ENCODE measurements around the gene AZIN2. TPM values are rescaled to one million over a fixed set of nuclear protein-coding genes. Genes with fewer than 3 reads are reported as not detected.

Gene AZIN2
- total and polyA plus RNA-seq, 9 of the 15 experiments (the other 6 are each of a cell fraction or from before 2014, with no cell fraction given), result 0.06 to 0.91 (median 0.42) TPM; not detected in 2

DNA sequence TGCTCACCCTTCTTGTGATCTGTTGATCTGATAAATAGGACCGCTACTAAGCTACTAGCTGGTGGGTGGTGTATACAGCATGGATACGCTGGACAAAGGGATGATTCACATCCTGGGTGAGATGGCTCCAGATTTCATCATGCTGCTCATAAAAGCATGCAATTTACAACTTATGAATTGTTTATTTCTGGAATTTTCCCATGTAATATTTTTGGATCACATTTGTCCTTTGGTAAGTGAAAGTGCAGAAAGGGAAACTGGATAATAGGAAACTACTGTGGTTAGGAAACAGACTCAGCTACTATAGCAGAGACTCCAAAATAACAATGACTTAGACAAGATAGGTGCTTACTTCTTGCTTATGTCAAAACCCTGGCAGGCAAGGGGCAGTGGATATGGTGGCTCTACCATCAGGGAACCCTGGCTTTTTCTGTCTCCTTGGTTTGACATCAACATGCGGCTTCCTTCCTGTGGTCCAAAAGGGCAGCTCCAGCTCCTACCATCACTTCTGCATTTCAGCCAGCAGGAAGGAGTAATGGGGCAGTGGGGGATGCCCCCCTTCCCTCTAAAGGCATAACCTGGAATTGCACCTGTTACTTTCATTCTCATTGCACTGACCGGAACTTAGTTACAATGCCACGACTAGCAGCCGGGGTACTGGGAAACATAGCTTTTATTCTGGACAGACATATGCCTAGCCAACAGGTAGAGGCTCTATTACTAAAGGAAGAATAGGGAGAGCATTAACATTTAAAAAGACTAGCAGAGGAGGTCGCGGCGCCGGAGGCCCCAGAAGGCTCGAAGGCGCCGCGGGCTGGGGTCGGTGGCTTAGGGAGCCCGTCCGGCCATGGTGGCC lies 30.5 kb upstream of the AZIN2 start (continued):
- no peak for TF ChIP-seq BRF1 (IDR thresholded peaks at IDR 0.05; ENCODE audit: borderline replicate concordance, extremely low read depth, insufficient read length)
- TF ChIP-seq FOSL1 (tag; conservative IDR thresholded peaks at IDR 0.05), result peak; percentile 94
- no peak for TF ChIP-seq MCM5 (IDR thresholded peaks at IDR 0.05; ENCODE audit: low read depth)
- TF ChIP-seq PURB (CRISPR knock-in tag; IDR thresholded peaks at IDR 0.05; ENCODE audit: low read depth), result no peak
- no peak for TF ChIP-seq ZNF592 (IDR thresholded peaks at IDR 0.05)
- no peak for TF ChIP-seq MLLT1 (IDR thresholded peaks at IDR 0.05)
- peak; percentile 97 for TF ChIP-seq SOX6 (IDR thresholded peaks at IDR 0.05)
- no peak for TF ChIP-seq KAT7 (CRISPR knock-in tag; IDR thresholded peaks at IDR 0.05; ENCODE audit: borderline replicate concordance)
- TF ChIP-seq RBFOX2 (IDR thresholded peaks at IDR 0.05; ENCODE audit: low read depth, low read length), result 0 out of 2 replicates have a peak, but pooled peaks have one; percentile 20
- TF ChIP-seq SPI1 (IDR thresholded peaks at IDR 0.05; ENCODE audit: borderline replicate concordance, low read depth, low read length), result peak; percentile 78
- TF ChIP-seq ZNF586 (CRISPR knock-in tag; conservative IDR thresholded peaks at IDR 0.05), result no peak
- TF ChIP-seq BRD9 (IDR thresholded peaks at IDR 0.05; ENCODE audit: low read depth, partially characterized antibody), result no peak
- TF ChIP-seq ZBTB49 (CRISPR knock-in tag; IDR thresholded peaks at IDR 0.05; ENCODE audit: borderline replicate concordance), result no peak
- TF ChIP-seq CTCF (IDR thresholded peaks at IDR 0.05 in 2 of 3, conservative IDR thresholded peaks at IDR 0.05 in 1 of 3; ENCODE audit: insufficient read depth in 2 of 3, low read depth in 1 of 3, low read length in 3 of 3), result peak; percentile 30 to 72 (median 35); a peak in 4 of 6 replicates
- no peak for TF ChIP-seq ZNF124 (CRISPR knock-in tag; IDR thresholded peaks at IDR 0.05)
- TF ChIP-seq FOS (IDR thresholded peaks at IDR 0.05; ENCODE audit: extremely low read depth, insufficient read length), result peak; percentile 50

Data from K562 (cell line).